Pancreas (tissue), 8 donors: Measurements from ENCODE around the gene TIMM8A. TPM values are rescaled to one million over a fixed set of nuclear protein-coding genes. Genes with fewer than 3 reads are reported as not detected.

ENCODE experiments used
- polyA plus RNA-seq, 2 donors: library from polyadenylated mRNA; stranded (reverse); fragments of 200-250 nt; gene quantifications; one replicate each; pipeline ENCODE4 v1.2.3, GENCODE V29; 2013
- total RNA-seq, 6 donors: library from RNA; stranded (reverse); fragmentation: NEBNext Ultra II Directional in 4 of 6; extraction: Animal tissue kit (Norgen Biotek cat#: 25700) in 4 of 6; gene quantifications; one replicate each; pipeline versions ENCODE4 v1.2.1 to v1.2.4, GENCODE V29; 2021 to 2023
- donor health status: healthy with polysubstance abuse.
- donor health status: DM: no; HTN: no; CAD: no; lungs with moderate emphysema.
- donor health status: DM: no; HTN: no; CAD: no.
- donor health status: Bipolar disorder and iron deficiency.
- donor health status: DM: yes; HTN: yes; CAD: no.
- donor health status: DM: no; HTN: no; CAD: no.
- donor health status: DM: no; HTN: no; CAD: no.
- donor health status: DM: yes; HTN: yes; CAD: no.

The TIMM8A gene
- total and polyA plus RNA-seq, 8 donors = 2.0 to 6.5 (median 4.4) TPM

Other genes starting within 250 kb of the TIMM8A start
- under 1 TPM in 3 of 6 donors, not detected in 3; 0.06 to 0.31 (median 0.06) TPM for gene DRP2, start 129.0 kb downstream of the TIMM8A start, total RNA-seq
- gene DRP2, start 129.0 kb downstream of the TIMM8A start, polyA plus RNA-seq = under 1 TPM; 0.02 to 0.04 TPM
- gene TAF7L, start 57.4 kb downstream of the TIMM8A start, total RNA-seq = under 1 TPM in 1 of 6 donors, not detected in 5; 0.08 TPM
- gene TAF7L, start 57.4 kb downstream of the TIMM8A start, polyA plus RNA-seq = under 1 TPM in 1 of 2 donors, not detected in 1; 0.05 TPM
- gene BTK, start 37.4 kb upstream of the TIMM8A start, total RNA-seq = 1 to 10 TPM in 3 of 6 donors, under 1 TPM in 3; 0.43 to 5.6 (median 0.97) TPM
- 1 to 10 TPM in 1 of 2 donors, under 1 TPM in 1; 0.53 to 1.7 TPM for gene BTK, start 37.4 kb upstream of the TIMM8A start, polyA plus RNA-seq
- 100 to 1,000 TPM in 4 of 6 donors, 10 to 100 TPM in 2; 78.4 to 258 (median 115) TPM for gene RPL36A, start 42.3 kb upstream of the TIMM8A start, total RNA-seq
- 1,000 to 10,000 TPM; 1,169 to 1,515 TPM for gene RPL36A, start 42.3 kb upstream of the TIMM8A start, polyA plus RNA-seq
- gene GLA, start 59.2 kb upstream of the TIMM8A start, total RNA-seq = 10 to 100 TPM in 1 of 6 donors, 1 to 10 TPM in 5; 5.1 to 12.8 (median 7.3) TPM
- gene GLA, start 59.2 kb upstream of the TIMM8A start, polyA plus RNA-seq = 10 to 100 TPM; 11.2 to 20.5 TPM
- gene HNRNPH2, start 59.5 kb upstream of the TIMM8A start, total RNA-seq = 10 to 100 TPM; 15.0 to 32.8 (median 23.3) TPM
- 10 to 100 TPM; 16.2 to 42.5 TPM for gene HNRNPH2, start 59.5 kb upstream of the TIMM8A start, polyA plus RNA-seq
- 1 to 10 TPM; 3.2 to 9.4 (median 6.4) TPM for gene ARMCX4, start 136.7 kb upstream of the TIMM8A start, total RNA-seq
- 10 to 100 TPM; 11.9 to 13.5 TPM for gene ARMCX4, start 136.7 kb upstream of the TIMM8A start, polyA plus RNA-seq
- gene ARMCX1, start 201.8 kb upstream of the TIMM8A start, total RNA-seq = 10 to 100 TPM in 2 of 6 donors, 1 to 10 TPM in 4; 5.2 to 14.2 (median 9.7) TPM
- gene ARMCX1, start 201.8 kb upstream of the TIMM8A start, polyA plus RNA-seq = 10 to 100 TPM in 1 of 2 donors, 1 to 10 TPM in 1; 9.0 to 16.8 TPM